DOHH2 (cell line): ENCODE results near the gene CDC42BPA.

ENCODE experiments used
- H3F3A ChIP-seq: fragments of 200-600 bp; sonication (generic), shearing (Covaris generic); 2 replicates; pipeline ENCODE4 v1.6.0; 2016; ENCODE audit warnings: antibody characterized with exemption, mild to moderate bottlenecking; ENCODE audit not compliant: control insufficient read depth, insufficient read depth
- H3K27ac ChIP-seq: fragments of 200-600 bp; sonication (generic); 2 replicates; pipeline ENCODE4 v1.5.1; 2014; ENCODE audit warnings: low read depth, mild to moderate bottlenecking, low read length, moderate library complexity
- H3K27me3 ChIP-seq: fragments of 200-600 bp; sonication (generic); 2 replicates; pipeline ENCODE4 v1.6.1; 2014; ENCODE audit warnings: mild to moderate bottlenecking, low read length, mixed read lengths; ENCODE audit not compliant: control insufficient read depth
- H3K36me3 ChIP-seq: fragments of 200-600 bp; sonication (generic); 2 replicates; pipeline ENCODE4 v1.6.1; 2014; ENCODE audit warnings: mild to moderate bottlenecking, low read length, moderate library complexity, mixed read lengths; ENCODE audit not compliant: control insufficient read depth
- H3K4me1 ChIP-seq: fragments of 200-600 bp; sonication (generic); 2 replicates; pipeline ENCODE4 v1.6.1; 2014; ENCODE audit warnings: mild to moderate bottlenecking, low read length, mixed read lengths; ENCODE audit not compliant: control insufficient read depth
- H3K4me2 ChIP-seq: fragments of 200-600 bp; sonication (generic); 2 replicates; pipeline ENCODE4 v1.6.0; 2014; ENCODE audit warnings: mild to moderate bottlenecking, low read length, moderate library complexity
- H3K4me3 ChIP-seq: fragments of 200-600 bp; sonication (generic); 2 replicates; pipeline ENCODE4 v1.5.1; 2014; ENCODE audit warnings: mild to moderate bottlenecking, low read length, mixed read lengths
- H3K79me2 ChIP-seq: fragments of 200-600 bp; sonication (generic); 2 replicates; pipeline ENCODE4 v1.6.1; 2014; ENCODE audit warnings: mild to moderate bottlenecking, low read length, mixed read lengths; ENCODE audit not compliant: control insufficient read depth
- H3K9me2 ChIP-seq: fragments of 200-600 bp; sonication (generic); replicated peaks from 2 replicates; pipeline ENCODE4 v1.6.1; 2014; ENCODE audit warnings: mild to moderate bottlenecking, low read length, mixed read lengths; ENCODE audit not compliant: control insufficient read depth
- H3K9me3 ChIP-seq: fragments of 200-600 bp; sonication (generic); 2 replicates; pipeline ENCODE4 v1.6.1; 2014; ENCODE audit warnings: antibody characterized with exemption, low read length, mixed read lengths; ENCODE audit not compliant: control insufficient read depth, insufficient read depth
- H4K20me1 ChIP-seq: fragments of 200-600 bp; sonication (generic); 2 replicates; pipeline ENCODE4 v1.6.0; 2014; ENCODE audit warnings: low read depth, mild to moderate bottlenecking, antibody characterized with exemption, low read length, moderate library complexity; ENCODE audit not compliant: control insufficient read depth, insufficient read depth
- EZH2phosphoT487 ChIP-seq: fragments of 200-600 bp; sonication (generic); IDR thresholded peaks from 2 replicates; pipeline ENCODE4 v1.6.1; 2017; ENCODE audit warnings: borderline replicate concordance, mild to moderate bottlenecking, antibody characterized with exemption, low read length, moderate library complexity, mixed read lengths
- TF ChIP-seq, protein P1 (sequence below): fragments of 200-600 bp; sonication (generic); IDR thresholded peaks from one replicate; pipeline ENCODE4 v1.5.1; 2014; ENCODE audit warnings: antibody characterized with exemption, mild to moderate bottlenecking, low read depth, low read length; ENCODE audit not compliant: poor library complexity, severe bottlenecking

Gene CDC42BPA

GRCh38 chr1:227316456-227316855 lies 1.8 kb downstream of the CDC42BPA start:
- Histone ChIP-seq H3K36me3 (no peaks in the 10 kb centered on the region), H4K20me1 (no peaks in the 10 kb centered on the region), H3K27ac (no peak overlapping the region), H3F3A (no peaks in the 10 kb centered on the region), H3K4me1 (no peaks in the 10 kb centered on the region), H3K27me3 (peaks cover 5% of the 10 kb centered on the region; the same call in 1 of the 2 replicates), H3K9me2 (no peaks in the 10 kb centered on the region), H3K9me3 (no peaks in the 10 kb centered on the region), H3K4me2 (no peak overlapping the region), H3K79me2 (no peaks in the 10 kb centered on the region), H3K4me3 (no peak overlapping the region)
- no peak for TF ChIP-seq EZH2phosphoT487
- TF ChIP-seq, protein P1, sequence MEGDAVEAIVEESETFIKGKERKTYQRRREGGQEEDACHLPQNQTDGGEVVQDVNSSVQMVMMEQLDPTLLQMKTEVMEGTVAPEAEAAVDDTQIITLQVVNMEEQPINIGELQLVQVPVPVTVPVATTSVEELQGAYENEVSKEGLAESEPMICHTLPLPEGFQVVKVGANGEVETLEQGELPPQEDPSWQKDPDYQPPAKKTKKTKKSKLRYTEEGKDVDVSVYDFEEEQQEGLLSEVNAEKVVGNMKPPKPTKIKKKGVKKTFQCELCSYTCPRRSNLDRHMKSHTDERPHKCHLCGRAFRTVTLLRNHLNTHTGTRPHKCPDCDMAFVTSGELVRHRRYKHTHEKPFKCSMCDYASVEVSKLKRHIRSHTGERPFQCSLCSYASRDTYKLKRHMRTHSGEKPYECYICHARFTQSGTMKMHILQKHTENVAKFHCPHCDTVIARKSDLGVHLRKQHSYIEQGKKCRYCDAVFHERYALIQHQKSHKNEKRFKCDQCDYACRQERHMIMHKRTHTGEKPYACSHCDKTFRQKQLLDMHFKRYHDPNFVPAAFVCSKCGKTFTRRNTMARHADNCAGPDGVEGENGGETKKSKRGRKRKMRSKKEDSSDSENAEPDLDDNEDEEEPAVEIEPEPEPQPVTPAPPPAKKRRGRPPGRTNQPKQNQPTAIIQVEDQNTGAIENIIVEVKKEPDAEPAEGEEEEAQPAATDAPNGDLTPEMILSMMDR = no peak

GRCh38 chr1:227315629-227316346 lies 2.5 kb downstream of the CDC42BPA start:
- Histone ChIP-seq H3K4me2 (no peak overlapping the region), H3K4me3 (no peak overlapping the region), H3K4me1 (no peaks in the 10 kb centered on the region), H3K27ac (no peak overlapping the region), H3F3A (no peaks in the 10 kb centered on the region), H3K79me2 (no peaks in the 10 kb centered on the region), H3K36me3 (no peaks in the 10 kb centered on the region), H3K9me3 (no peaks in the 10 kb centered on the region), H3K9me2 (no peaks in the 10 kb centered on the region), H4K20me1 (no peaks in the 10 kb centered on the region), H3K27me3 (peaks cover 5% of the 10 kb centered on the region; the same call in 1 of the 2 replicates)
- TF ChIP-seq, protein P1 = no peak
- no peak for TF ChIP-seq EZH2phosphoT487

DNA sequence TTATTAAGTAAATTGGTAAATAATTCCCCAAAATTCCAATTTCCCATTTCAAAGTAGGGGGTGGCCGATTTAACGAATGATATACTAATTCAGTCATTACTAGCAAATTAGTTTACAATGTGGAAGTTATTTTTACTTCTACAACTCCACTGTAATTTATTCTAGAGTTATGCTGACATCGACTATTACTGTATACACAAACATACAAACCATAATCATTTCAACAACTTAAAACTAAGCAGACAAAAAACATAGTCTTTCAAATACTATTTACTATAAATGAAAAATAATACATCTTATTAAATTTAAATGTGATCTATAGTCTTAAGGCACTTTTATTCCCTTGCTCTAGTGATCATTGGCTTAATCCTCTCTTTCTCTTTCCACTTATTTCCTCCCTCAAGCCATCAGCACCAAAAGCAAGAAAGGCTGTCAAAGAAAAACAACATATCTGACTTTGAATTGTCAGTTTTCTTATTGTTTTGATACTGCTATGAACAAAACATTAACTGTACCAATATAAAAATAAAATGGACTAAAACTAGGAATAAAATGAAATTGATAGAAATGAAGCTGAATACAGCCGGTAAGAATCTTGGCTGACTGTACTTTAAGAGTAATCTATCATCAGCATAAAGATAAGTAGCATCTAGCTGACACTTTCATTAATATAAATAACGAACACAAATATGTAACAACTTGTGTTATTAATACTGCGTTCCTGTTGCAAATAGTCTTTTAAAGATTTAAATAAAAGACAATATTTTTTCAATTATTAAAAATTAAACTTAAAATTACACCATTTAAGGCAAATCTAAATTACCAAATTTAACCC lies 4.1 kb downstream of the CDC42BPA start:
- TF ChIP-seq, protein P1 = no peak
- TF ChIP-seq EZH2phosphoT487 = no peak
- Histone ChIP-seq H3K4me2 (no peak overlapping the region), H3K9me2 (no peaks in the 10 kb centered on the region), H3K27ac (no peak overlapping the region), H3F3A (no peaks in the 10 kb centered on the region), H3K4me3 (no peak overlapping the region), H3K79me2 (no peaks in the 10 kb centered on the region), H3K4me1 (no peaks in the 10 kb centered on the region), H3K36me3 (no peaks in the 10 kb centered on the region), H3K9me3 (no peaks in the 10 kb centered on the region), H4K20me1 (no peaks in the 10 kb centered on the region), H3K27me3 (peaks cover 3% of the 10 kb centered on the region; the same call in 1 of the 2 replicates)
